DMS153 treated with DMSO at 0.1 percent for 48 hours (cell line): ENCODE results near the gene CARNS1.

Source experiments
- DNase-seq: peaks from one replicate; lab custom pipeline; 2025; ENCODE audit not compliant: unreplicated experiment; lab: John Stamatoyannopoulos, UW

CARNS1 gene

GRCh38 chr11:67415501-67416304 lies at the start of gene CARNS1:
CARNS1 (plus strand) TSS chr11:67415678; CDS start chr11:67416200, 522 bp downstream.
- no peak for DNase-seq

- no peak for DNase-seq
Observed at GRCh38 chr11:67365736-67366444, 49.6 kb upstream of the CARNS1 start.

- DNase-seq = no peak
Observed at GRCh38 chr11:67366546-67366945, 48.9 kb upstream of the CARNS1 start.

GRCh38 chr11:67366961-67367760 lies 48.3 kb upstream of the CARNS1 start:
- DNase-seq = no peak

- DNase-seq = no peak
Observed at GRCh38 chr11:67367761-67368227, 47.7 kb upstream of the CARNS1 start.

GRCh38 chr11:67368621-67369020 lies 46.9 kb upstream of the CARNS1 start:
- no peak for DNase-seq

- DNase-seq = no peak
Observed at GRCh38 chr11:67369275-67369674, 46.2 kb upstream of the CARNS1 start.

- no peak for DNase-seq
Observed at GRCh38 chr11:67369801-67370284, 45.6 kb upstream of the CARNS1 start.

- DNase-seq = no peak
Observed at GRCh38 chr11:67370351-67371076, 45.0 kb upstream of the CARNS1 start.

- no peak for DNase-seq
Observed at GRCh38 chr11:67371189-67371910, 44.1 kb upstream of the CARNS1 start.

GRCh38 chr11:67371911-67372320 lies 43.6 kb upstream of the CARNS1 start:
- no peak for DNase-seq

- DNase-seq = no peak
Observed at GRCh38 chr11:67372321-67372992, 43.0 kb upstream of the CARNS1 start.

- DNase-seq = no peak
Observed at GRCh38 chr11:67372993-67373647, 42.4 kb upstream of the CARNS1 start, which contains the start of gene CLCF1. CLCF1 (minus strand) TSS chr11:67373598; CDS start chr11:67373539, 59 bp downstream.

GRCh38 chr11:67373648-67374570 lies 41.6 kb upstream of the CARNS1 start:
- DNase-seq = no peak

GRCh38 chr11:67374571-67375281 lies 40.8 kb upstream of the CARNS1 start:
- DNase-seq = no peak

GRCh38 chr11:67375320-67376055 lies 40.0 kb upstream of the CARNS1 start:
- no peak for DNase-seq
